ENCODE data around the gene RPRD2.
"Not testable (repeated sequence)": the region's sequence is repeated elsewhere in the genome, so short reads cannot be mapped to it uniquely, and the experiment has no call there.

Gene RPRD2

GRCh38 chr1:150389650-150390049, 25.7 kb downstream of the RPRD2 start:
- DNase-seq = no peak

DNA sequence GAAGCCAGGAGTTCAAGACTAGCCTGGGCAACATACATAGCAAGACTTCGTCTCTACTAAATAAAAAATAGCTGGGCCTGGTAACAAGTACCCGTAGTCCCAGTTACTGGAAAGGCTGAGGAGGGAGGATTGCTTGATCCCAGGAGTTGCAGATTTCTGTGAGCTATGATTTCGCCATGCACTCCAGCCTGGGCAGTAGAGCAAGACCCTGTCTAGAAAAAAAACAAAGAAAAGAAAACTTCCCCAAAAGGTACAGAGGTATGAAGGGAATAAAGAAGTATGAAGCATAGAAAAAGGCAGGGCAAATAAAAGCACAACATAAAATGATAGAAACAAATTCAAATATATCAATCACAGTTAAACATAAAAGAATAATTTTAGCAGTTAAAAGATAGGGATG, 28.7 kb downstream of the RPRD2 start:
- DNase-seq = no peak

- not testable (repeated sequence) for DNase-seq
These were observed 31.2 kb downstream of the RPRD2 start for GRCh38 chr1:150395115-150395514.

GRCh38 chr1:150397392-150398032, 33.6 kb downstream of the RPRD2 start:
- no peak for DNase-seq

GRCh38 chr1:150404465-150404864, 40.5 kb downstream of the RPRD2 start:
- no peak for DNase-seq

DNA sequence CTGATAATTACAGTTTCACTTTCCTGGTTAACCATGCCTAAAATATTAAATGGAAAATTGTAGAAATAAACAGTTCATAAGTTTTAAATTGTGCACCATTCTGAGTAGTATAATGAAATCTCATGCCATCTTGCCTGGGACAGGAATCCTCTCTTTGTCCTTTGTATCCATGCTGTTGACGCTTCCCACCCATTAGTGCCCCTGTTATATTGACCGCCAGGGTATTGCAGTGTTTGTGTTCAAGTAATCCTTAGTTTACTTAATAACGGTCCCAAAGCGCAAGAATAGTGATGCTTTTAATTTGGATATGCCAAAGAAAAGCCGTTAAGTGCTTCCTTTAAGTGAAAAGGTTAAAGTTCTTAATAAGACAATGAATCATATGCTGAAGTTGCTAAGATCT, 41.7 kb downstream of the RPRD2 start:
- DNase-seq = no peak

DNA sequence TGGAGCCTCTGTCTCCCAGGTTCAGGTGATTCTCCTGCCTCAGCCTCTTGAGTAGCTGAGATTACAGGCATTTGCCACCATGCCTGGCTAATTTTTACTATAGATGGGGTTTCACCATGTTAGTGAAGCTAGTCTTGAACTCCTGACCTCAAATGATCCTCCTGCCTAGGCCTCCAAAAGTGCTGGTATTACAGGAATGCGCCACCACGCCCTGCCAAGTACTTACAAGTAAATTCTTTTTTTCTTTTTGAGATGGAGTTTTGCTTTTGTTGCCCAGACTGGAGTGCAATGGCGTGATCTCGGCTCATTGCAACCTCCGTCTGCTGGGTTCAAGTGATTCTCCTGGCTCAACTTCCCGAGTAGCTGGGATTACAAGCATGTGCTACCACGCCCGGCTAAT, 42.5 kb downstream of the RPRD2 start:
- DNase-seq = no peak

DNA sequence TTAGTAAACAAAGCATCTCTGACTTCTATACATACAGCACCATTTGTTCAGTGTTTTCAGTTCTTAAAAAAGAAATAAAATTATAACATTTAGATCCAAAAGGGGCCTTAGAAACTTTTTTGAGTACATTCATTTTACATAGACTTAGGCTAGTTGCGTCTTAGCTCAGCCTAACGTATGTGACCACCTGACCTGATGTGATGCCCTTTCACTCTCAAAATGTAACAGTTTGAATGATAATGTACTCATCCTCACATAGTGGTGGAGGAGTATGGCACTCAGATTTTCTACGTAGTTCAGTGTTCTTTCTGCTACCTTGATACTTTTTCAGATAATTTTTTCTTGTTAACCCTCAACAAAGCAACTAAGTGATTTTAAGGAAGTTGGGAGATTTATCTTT, 43.4 kb downstream of the RPRD2 start:
- no peak for DNase-seq

DNA sequence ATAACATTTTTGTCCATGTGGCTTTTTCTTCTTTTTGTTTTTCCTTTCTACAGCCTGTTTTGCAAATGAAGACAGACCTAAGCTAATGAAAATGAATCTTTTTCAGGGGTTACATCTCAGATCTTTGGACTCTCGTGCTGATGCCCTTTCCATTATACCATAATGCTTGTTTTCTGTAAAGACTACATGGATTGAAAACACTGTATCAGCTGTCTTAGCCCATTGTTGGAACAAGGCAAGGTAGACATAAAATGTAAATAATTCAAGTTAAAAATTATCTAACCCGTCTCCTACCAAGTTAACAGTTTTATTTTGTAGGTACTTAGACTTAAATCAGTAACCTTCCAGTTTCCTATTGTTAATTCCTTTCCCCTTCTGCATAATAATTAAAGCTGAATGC, 44.9 kb downstream of the RPRD2 start:
- no peak for DNase-seq

- no peak for DNase-seq
These were observed 45.8 kb downstream of the RPRD2 start for GRCh38 chr1:150409504-150410362.

DNA sequence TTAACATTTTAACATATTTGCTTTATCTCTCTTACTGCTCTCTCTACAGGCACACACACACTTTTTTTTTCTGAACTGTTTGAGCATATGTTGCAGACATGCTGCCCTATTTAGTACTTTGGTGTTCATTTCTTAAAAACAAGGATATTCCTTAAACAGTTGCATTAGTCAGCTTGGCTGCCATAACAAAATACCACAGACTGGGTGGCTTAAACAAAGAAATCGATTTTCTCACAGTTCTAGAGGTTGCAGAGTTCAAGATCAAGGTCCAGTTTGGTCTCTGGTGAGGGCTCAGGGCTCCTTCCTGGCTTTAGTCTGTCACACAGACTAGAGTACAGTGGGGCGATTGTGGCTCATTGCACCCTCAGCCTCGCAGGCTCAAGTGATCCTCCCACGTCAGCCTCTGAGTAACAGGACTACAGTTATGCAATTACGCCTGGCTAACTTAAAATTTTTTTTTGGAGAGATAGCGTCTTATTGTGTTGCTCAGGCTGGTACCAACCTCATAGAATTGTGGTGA, 46.7 kb downstream of the RPRD2 start:
- no peak for DNase-seq

DNA sequence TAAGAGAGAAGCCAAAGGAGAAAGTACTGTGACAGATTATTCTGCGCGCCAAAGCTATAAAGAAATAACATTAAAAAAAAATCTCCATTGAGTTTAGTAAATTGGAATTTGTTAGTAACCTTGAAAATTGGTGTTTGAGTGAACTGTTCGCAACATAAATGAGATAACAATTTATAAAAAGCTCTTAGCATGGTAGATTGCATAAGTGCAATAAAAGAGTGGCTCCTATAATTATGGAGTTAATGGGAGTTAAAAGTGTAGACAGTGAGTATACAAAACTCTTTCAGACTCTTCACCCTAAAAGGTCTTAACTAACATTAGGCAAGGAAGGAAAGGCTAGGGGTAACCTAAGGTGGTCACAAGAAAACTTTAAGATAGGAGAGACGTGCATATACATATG, 50.6 kb downstream of the RPRD2 start:
- DNase-seq = no peak

DNA sequence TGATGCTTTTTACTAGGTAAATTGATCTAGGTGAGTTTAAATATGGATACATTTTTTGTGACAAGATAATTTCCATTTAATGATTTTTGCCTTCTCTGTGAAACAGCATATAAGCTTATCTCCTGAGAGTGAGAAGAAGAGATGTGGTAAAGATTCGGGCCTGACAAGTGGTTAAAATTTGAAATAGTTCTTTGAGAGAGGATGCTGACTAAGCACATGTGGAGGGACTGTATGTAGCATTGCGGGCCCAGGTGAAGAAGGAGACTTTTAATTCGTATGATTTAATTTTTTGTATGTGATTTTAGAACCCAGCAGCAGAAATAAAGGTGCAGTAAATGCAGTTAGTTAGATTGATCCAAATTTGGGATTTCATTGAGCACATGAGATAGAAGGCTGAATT, 51.9 kb downstream of the RPRD2 start:
- no peak for DNase-seq

DNA sequence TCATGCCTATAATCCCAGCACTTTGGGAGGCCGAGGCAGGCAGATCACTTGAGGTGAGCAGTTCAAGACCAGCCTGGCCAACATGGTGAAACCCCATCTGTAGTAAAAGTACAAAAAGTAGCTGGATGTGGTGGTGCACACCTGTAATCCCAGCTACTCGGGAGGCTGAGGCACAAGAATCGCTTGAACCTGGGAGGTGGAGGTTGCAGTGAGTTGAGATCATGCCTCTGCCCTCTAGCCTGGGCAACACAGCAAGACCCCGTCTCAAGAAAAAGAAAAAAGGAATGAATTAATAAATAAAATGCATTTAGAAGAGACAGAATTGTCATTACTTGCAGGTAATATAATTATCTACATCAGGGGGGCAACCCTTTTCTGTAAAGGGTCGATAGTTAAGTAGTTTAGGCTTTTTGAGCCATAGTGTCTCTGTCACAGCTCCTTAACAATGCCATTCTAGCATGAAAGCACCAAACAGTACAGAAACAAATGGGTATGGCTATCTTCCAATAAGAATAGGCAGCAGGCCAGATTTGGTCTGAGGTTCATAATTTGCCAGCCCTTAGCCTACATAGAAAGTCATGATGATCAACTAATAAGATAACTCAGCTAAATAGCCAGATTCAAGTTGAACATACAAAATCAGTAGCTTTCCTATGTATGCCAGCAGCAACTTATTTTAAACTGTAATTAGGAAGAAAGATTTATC, 56.8 kb downstream of the RPRD2 start:
- no peak for DNase-seq

DNA sequence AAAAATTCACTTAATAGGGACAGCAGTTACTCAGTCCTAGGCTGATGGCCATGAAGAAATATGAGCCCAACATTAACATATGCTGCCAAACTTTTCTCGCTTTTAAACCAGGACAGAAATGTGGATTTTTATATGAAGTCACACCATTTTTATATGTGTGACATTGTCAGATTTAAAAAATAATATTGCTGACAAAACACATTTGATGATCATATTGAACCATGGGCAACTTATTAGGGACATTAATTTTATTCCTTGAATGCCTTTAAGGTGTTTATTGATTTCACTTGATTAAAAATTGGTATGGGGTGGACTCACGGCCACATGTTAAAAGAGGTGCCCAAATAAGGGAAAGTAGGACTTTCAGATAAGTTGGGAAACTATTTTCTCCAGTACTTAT, 58.6 kb downstream of the RPRD2 start:
- DNase-seq = no peak

GRCh38 chr1:150429805-150430204, 65.9 kb downstream of the RPRD2 start:
- no peak for DNase-seq

DNA sequence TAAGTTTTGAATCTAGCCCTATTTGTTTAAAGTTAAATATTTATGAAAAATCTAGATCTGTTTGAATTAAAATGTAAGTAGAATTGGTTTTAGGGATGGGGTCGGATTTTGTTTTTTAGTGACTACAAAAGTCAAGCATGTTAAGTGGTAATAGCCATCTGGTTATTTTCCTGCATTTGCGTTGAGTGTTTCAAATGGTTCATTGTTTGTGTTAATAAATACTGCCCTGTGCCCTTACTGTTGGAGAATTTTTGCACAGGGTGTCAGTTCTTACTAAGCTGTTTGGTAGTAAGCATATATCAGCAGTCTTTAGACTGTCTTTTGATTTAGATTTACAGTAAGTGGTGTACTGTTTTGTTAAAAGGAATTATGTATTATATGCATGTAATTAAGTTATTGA, 77.2 kb downstream of the RPRD2 start:
- DNase-seq = no peak

- no peak for DNase-seq
These were observed 80.3 kb downstream of the RPRD2 start for GRCh38 chr1:150444232-150444631.

GRCh38 chr1:150456146-150456647, 92.2 kb downstream of the RPRD2 start:
- no peak for DNase-seq

- peak; percentile 46 for DNase-seq
These were observed 100.5 kb downstream of the RPRD2 start for GRCh38 chr1:150464422-150464826.

DNA sequence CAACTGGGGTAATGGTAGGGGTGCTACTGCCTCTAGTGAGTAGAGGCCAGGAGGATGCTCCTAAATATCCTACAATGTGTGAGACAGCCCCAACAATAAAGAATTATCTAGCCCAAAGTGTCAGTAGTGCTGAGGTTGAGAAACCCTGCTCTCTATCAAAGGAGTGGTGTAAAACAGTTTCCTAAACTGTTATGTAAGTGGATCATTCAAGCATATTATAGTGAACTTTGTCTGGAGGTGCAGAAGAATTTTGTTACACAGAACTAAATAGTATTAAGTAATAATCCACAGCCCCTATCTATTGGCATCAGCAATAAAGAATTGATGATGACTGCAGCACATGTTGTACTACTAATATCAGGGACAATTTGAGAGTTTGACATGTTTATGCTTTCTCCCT, 103.0 kb downstream of the RPRD2 start:
- DNase-seq = no peak

DNA sequence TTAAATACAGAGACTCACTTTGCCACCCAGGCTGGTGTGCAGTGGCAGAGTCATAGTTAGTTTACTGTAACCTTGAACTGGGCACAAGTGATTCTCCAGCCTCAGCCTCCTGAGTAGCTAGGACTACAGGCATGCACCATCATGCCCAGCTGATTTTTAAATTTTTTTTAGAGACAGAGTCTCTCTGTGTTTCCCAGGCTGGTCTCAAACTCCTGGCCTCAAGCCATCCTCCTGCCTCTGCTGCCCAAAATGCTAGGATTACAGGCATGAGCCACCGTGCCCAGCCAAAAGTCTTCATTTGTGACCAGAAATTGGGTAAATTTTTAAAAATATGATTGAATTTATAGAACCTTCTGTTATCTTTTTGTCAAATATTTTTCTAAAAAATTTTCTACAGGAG, 105.3 kb downstream of the RPRD2 start:
- DNase-seq = no peak

- no peak for DNase-seq
These were observed 108.8 kb downstream of the RPRD2 start for GRCh38 chr1:150472601-150473200.

Data from effector CD8-positive, alpha-beta T cell (primary cell).